Ureter (tissue), 1 donor: ENCODE measurements around the gene MXD4. TPM values are rescaled to one million over a fixed set of nuclear protein-coding genes. Genes with fewer than 3 reads are reported as not detected.

Experiments
- DNase-seq: peaks from one replicate; pipeline ENCODE4 v3.0.0-alpha.2; 2020; ENCODE audit warnings: low spot score
- total RNA-seq: library from RNA; stranded (reverse); gene quantifications from one replicate; pipeline ENCODE4 v1.2.4, GENCODE V29; 2023
- donor health status: DM: yes; HTN: yes; CAD: no.

The MXD4 gene
- total RNA-seq, 1 donor from 2014 or later: 34.5 TPM

- DNase-seq: no peak
These were observed 2.0 kb upstream of the MXD4 start for GRCh38 chr4:2263926-2264321.

- no peak for DNase-seq
These were observed 988 bp upstream of the MXD4 start for GRCh38 chr4:2262944-2263250.

- peak; percentile 99 for DNase-seq
These were observed 435 bp upstream of the MXD4 start for GRCh38 chr4:2262145-2262943.

GRCh38 chr4:2261110-2261852, 628 bp downstream of the MXD4 start:
- DNase-seq: peak; percentile 57

DNA sequence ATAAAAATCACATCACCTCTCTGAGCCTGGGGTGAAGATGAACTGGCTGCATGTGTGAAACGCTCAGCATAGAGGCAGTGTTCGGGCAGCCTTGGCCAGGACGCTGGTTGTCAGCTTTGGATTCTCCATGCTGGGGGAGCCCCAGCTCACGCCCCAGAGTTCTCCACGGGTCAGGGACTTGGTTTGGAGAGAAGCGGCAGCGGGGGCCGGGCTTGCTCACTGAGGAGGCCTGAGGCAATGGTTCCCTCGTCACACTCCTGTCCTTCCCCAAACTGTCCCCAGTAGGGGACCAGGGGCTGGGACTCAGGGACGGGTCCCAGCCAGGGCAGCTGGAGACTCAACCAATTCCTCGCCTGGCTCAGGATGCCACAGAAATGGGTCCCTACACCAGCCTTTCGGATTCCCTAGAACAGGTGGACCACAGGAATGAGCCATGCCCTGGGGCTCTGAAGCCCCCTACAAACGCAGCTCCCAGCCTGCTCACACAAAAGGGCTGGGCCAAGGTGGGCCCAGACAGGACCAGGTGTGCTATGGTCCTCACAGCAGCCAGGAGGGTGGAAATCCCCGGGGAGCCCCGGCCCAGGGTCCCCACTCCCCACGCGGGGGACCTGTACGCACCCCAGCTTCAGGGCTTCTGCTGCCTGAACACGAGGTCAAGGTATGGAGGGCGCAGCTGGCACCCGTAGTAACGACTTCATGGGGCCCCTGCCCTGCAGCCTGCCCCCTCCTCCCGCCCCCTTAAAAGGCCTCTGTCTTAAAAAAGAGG, 1.4 kb downstream of the MXD4 start:
- peak; percentile 47 for DNase-seq

DNA sequence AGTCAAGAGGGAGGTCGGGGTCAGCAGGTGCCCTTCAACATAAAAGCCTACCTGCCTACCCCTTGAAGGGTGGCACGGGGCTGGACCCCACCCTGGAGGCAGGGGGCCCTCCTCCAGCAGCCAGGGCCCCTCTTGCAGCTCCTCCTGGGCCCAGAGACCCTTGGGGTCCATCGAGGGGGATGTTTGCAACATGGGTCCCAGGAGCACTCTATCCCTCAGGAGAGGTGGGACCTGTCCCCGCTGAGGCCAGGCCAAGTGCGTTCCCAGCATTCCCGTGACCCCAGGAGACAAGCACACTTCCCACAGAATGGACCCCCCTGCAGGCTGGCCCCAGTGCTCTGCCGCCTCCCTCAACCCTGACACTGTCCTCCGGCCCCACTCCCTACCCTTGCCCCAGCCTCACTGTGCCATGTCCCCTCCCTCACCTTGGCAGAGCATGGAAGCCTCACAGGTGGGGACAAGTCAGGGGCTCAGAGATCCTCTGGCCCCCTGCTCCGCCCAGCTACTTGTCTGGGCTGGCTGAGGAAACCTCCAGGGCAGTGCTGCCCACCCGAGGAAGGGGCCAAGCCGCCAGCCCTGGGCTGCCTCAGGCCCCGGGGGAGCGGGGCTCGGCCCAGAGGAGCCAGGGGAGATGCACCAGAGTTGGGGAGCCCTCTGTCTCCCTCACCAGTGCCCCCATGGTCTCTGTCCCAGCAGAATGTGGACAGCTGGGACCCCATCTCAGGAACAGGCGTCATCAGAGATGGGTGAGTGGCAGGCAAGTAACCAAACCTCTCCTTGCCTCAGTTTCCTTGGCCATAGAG, 2.2 kb downstream of the MXD4 start:
- DNase-seq: no peak

DNA sequence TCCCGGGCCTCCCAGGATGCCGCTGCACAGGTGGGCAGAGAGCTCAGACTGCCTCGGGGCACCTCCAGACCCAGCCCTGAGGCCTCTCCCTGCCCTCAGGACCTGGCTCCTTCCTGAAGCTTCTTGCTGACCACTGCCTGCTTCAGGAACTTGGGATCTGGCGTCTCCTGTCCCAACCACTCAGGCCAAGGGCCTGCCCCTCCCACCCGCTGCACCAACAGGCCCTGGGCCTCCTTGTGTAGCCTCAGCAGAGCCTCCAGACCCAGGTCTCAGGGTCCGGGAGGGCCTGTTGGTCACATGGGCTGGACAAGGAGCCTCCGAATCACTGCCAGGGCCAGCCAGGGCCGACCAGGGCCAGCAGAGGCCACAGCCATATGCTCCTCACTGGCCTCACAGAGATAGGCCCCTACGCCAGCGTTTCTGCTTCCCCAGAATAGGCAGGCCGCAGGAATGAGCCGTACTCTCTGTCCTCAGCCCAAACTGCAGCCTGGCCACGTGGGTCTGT, 2.8 kb downstream of the MXD4 start:
- no peak for DNase-seq

- no peak for DNase-seq
These were observed 3.5 kb downstream of the MXD4 start for GRCh38 chr4:2258091-2259035.

- peak; percentile 41 for DNase-seq
These were observed 4.4 kb downstream of the MXD4 start for GRCh38 chr4:2257361-2258081.

- DNase-seq: peak; percentile 55
These were observed 5.1 kb downstream of the MXD4 start for GRCh38 chr4:2256781-2257191.

DNA sequence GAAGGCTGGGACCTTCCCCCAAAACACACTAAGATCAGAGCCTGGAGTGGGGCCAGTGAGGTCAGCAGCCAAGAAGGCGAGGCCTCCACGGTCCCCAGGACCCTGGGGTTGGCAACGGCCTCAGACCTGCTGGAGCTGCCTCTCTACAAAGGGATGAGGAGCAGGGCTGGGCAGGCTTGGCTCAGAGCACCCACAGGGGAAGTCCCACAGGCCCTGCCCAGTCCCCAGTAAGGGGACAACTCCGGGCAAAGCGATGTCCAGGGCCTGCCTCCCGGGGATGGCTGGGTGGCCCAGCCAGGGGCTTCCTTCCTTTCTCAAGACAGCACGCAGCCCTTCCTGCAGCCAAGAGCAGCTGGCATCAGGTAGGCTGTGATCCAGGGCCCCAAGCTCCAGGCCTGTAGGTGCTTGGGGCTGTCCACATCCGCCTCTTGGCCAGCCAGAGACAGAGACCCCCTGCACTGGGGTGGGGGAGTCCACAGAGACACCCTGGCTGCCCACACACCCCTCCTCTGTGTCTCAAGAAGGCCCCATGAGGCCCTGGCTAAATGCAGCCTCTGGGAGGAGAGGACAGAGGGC, 5.7 kb downstream of the MXD4 start:
- DNase-seq: peak; percentile 51

- DNase-seq: peak; percentile 46
These were observed 6.3 kb downstream of the MXD4 start for GRCh38 chr4:2255501-2256155.

DNA sequence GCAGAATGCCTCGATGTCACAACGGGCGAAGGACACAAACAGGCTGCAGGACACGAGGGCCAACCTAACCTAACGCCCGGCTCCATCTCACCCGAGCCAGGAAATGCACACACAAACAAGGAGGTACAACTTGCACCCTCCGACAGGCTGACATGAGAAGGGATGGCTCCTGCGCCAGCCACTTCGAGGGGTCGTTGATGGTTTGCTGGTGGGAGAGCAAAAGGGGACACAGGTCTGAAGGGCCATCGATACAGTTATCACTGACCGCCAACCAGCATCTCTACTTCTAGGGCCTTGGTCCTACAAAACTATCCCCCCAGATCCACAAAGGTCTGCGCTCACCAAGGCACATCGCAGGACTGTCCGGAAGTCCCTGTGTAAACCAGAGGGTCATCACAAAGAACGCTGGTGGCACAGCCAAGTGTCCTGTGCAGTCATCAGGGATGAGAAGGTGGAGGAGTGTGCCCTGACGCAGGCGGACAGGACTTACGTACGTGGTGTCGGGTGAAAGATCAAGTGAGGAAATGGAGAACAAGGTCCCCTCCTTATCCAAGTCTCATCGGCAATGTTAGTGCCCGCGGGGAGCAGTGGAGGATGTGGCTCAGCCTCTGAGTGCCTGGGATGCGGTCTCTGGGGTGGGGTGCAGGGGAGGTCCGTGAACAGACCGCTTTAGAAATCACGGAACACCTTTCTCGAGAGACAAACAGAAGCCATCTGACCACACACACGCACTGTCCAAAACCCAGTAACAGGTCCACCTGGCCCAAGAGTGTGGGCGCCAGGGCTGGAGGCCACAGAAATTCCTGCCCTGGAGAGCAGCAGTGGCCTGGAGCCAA, 7.0 kb downstream of the MXD4 start:
- DNase-seq: no peak

- peak; percentile 42 for DNase-seq
These were observed 8.5 kb downstream of the MXD4 start for GRCh38 chr4:2253160-2254084.

DNA sequence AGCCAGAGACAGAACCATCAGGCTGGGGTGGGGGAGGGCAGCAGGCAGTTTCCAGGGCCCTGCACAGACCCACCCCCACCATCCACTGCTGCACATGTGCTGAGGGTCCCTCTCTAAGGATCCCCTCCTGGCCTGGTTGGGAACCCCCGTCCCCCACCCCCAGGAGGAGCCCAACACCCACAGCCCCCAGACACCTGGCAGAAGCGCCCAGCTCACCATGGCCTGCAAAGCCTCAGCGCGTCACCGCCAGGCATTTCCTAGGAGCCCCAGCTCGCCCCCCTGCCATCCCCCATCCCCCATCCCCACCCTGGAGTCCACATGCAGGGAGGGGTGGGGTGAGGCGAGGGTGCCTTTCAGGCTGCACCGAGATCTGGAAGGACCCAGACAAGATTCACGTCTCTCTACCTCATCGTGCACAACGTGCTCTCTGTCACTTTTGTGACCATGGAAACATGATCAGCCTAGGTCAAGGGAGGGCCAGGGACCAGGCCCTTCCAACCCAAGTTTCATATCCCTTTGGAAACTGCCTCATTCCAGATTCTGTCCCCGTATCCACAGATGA, 9.3 kb downstream of the MXD4 start:
- peak; percentile 39 for DNase-seq

- DNase-seq: peak; percentile 39
These were observed 9.9 kb downstream of the MXD4 start for GRCh38 chr4:2251795-2252529.
